Measurements from ENCODE around the gene ZFR2. TPM values are rescaled to one million over a fixed set of nuclear protein-coding genes. Genes with fewer than 3 reads are reported as not detected.

The ZFR2 gene
- polyA plus RNA-seq, 3 donors: not detected

GRCh38 chr19:3781603-3782002, 87.2 kb downstream of the ZFR2 start:
- Histone ChIP-seq H3K27me3 (ENCODE audit: control insufficient read depth in 2 of 2, insufficient read depth in 2 of 2, low read length in 2 of 2) (peaks cover 0 to 10% of the 10 kb centered on the region in 2 donors), H2AFZ (ENCODE audit: insufficient read depth, low read depth, low read length, poor library complexity, severe bottlenecking) (no peak overlapping the region), H3K79me2 (ENCODE audit: insufficient read depth, low read length) (no peaks in the 10 kb centered on the region), H3K4me1 (ENCODE audit: control insufficient read depth in 1 of 2, insufficient read depth in 2 of 2, low read length in 2 of 2) (peaks cover 7 to 15% of the 10 kb centered on the region in 2 donors), H3K4me2 (replicated peaks; ENCODE audit: extremely low read depth, low read length, poor library complexity, severe bottlenecking) (no peak overlapping the region), H3K9me3 (replicated peaks in 1 of 2; ENCODE audit: control insufficient read depth in 1 of 2, insufficient read depth in 1 of 2, low read length in 2 of 2) (peaks cover 22 to 32% of the 10 kb centered on the region in 2 donors), H3K27ac (ENCODE audit: low read depth in 1 of 2, low read length in 2 of 2) (no peak overlapping the region), H3K9ac (ENCODE audit: insufficient read depth, low read length, poor library complexity, severe bottlenecking) (no peak overlapping the region), H3K4me3 (replicated peaks in 1 of 3; ENCODE audit: low read depth in 2 of 3, low read length in 3 of 3) (no peak overlapping the region), H4K20me1 (ENCODE audit: insufficient read depth, low read length) (no peaks in the 10 kb centered on the region), H3K36me3 (replicated peaks in 1 of 2; ENCODE audit: control insufficient read depth in 1 of 2, insufficient read depth in 2 of 2, low read length in 2 of 2) (no peaks in the 10 kb centered on the region)
- no peak overlapping the region for H3K4me3 Mint-ChIP-seq
- no CpG with 5 or more reads among the region's 2 CpGs for WGBS (ENCODE audit: insufficient coverage)
- TF ChIP-seq, protein P1, sequence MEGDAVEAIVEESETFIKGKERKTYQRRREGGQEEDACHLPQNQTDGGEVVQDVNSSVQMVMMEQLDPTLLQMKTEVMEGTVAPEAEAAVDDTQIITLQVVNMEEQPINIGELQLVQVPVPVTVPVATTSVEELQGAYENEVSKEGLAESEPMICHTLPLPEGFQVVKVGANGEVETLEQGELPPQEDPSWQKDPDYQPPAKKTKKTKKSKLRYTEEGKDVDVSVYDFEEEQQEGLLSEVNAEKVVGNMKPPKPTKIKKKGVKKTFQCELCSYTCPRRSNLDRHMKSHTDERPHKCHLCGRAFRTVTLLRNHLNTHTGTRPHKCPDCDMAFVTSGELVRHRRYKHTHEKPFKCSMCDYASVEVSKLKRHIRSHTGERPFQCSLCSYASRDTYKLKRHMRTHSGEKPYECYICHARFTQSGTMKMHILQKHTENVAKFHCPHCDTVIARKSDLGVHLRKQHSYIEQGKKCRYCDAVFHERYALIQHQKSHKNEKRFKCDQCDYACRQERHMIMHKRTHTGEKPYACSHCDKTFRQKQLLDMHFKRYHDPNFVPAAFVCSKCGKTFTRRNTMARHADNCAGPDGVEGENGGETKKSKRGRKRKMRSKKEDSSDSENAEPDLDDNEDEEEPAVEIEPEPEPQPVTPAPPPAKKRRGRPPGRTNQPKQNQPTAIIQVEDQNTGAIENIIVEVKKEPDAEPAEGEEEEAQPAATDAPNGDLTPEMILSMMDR (IDR thresholded peaks at IDR 0.05): no peak
- H3K27me3 Mint-ChIP-seq (ENCODE audit: low read depth in 3 of 3): peaks cover 12 to 19% (median 16%) of the 10 kb centered on the region in 3 donors
- DNase-seq: no peak
- H3K27ac Mint-ChIP-seq: no peak overlapping the region
- peaks cover 1 to 7% of the 10 kb centered on the region in 2 donors for H3K36me3 Mint-ChIP-seq
- intact Hi-C loops (cut with micrococcal nuclease): no loop called here
- peaks cover 19 to 35% (median 23%) of the 10 kb centered on the region in 7 donors for H3K9me3 Mint-ChIP-seq
- peaks cover 9% of the 10 kb centered on the region for H3K4me1 Mint-ChIP-seq

GRCh38 chr19:3780786-3781304, 88.0 kb downstream of the ZFR2 start:
- 89% methylated on average over 7 of the region's 9 CpGs for WGBS (ENCODE audit: insufficient coverage)
- Histone ChIP-seq H3K4me3 (replicated peaks in 1 of 3; ENCODE audit: low read depth in 2 of 3, low read length in 3 of 3) (no peak overlapping the region), H3K27me3 (ENCODE audit: control insufficient read depth in 2 of 2, insufficient read depth in 2 of 2, low read length in 2 of 2) (peaks cover 0 to 8% of the 10 kb centered on the region in 2 donors), H4K20me1 (ENCODE audit: insufficient read depth, low read length) (no peaks in the 10 kb centered on the region), H3K4me1 (ENCODE audit: control insufficient read depth in 1 of 2, insufficient read depth in 2 of 2, low read length in 2 of 2) (peaks cover 7 to 12% of the 10 kb centered on the region in 2 donors), H3K9ac (ENCODE audit: insufficient read depth, low read length, poor library complexity, severe bottlenecking) (no peak overlapping the region), H3K4me2 (replicated peaks; ENCODE audit: extremely low read depth, low read length, poor library complexity, severe bottlenecking) (no peak overlapping the region), H3K79me2 (ENCODE audit: insufficient read depth, low read length) (no peaks in the 10 kb centered on the region), H3K36me3 (replicated peaks in 1 of 2; ENCODE audit: control insufficient read depth in 1 of 2, insufficient read depth in 2 of 2, low read length in 2 of 2) (no peaks in the 10 kb centered on the region), H2AFZ (ENCODE audit: insufficient read depth, low read depth, low read length, poor library complexity, severe bottlenecking) (no peak overlapping the region), H3K9me3 (replicated peaks in 1 of 2; ENCODE audit: control insufficient read depth in 1 of 2, insufficient read depth in 1 of 2, low read length in 2 of 2) (peaks cover 22 to 32% of the 10 kb centered on the region in 2 donors), H3K27ac (ENCODE audit: low read depth in 1 of 2, low read length in 2 of 2) (no peak overlapping the region)
- H3K4me3 Mint-ChIP-seq: no peak overlapping the region
- peaks cover 9% of the 10 kb centered on the region for H3K4me1 Mint-ChIP-seq
- DNase-seq: no peak
- TF ChIP-seq, protein P1 (IDR thresholded peaks at IDR 0.05): no peak
- peaks cover 9 to 14% (median 13%) of the 10 kb centered on the region in 3 donors for H3K27me3 Mint-ChIP-seq (ENCODE audit: low read depth in 3 of 3)
- peaks cover 19 to 35% (median 23%) of the 10 kb centered on the region in 7 donors for H3K9me3 Mint-ChIP-seq
- intact Hi-C loops (cut with micrococcal nuclease): no loop called here
- no peak overlapping the region for H3K27ac Mint-ChIP-seq
- peaks cover 1 to 7% of the 10 kb centered on the region in 2 donors for H3K36me3 Mint-ChIP-seq
